Smooth muscle cell (in vitro differentiated cells): Measurements from ENCODE around the gene TMEM82. TPM values are rescaled to one million over a fixed set of nuclear protein-coding genes. Genes with fewer than 3 reads are reported as not detected.

ENCODE experiments used
- DNase-seq: peaks from one replicate; lab custom pipeline; 2025; ENCODE audit not compliant: unreplicated experiment; lab: John Stamatoyannopoulos, UW
- H2AFZ ChIP-seq: fragments of 200-600 bp; sonication (generic); 2 replicates; pipeline ENCODE4 v1.6.0; 2016; ENCODE audit warnings: antibody characterized with exemption, low read depth, mild to moderate bottlenecking
- H3F3A ChIP-seq: fragments of 200-600 bp; sonication (generic); 2 replicates; pipeline ENCODE4 v1.6.0; 2017; ENCODE audit warnings: antibody characterized with exemption, low read depth
- H3K27ac ChIP-seq: fragments of 200-600 bp; sonication (generic); 2 replicates; pipeline ENCODE4 v1.5.1; 2016; ENCODE audit warnings: low read depth, mild to moderate bottlenecking
- H3K27me3 ChIP-seq: fragments of 200-600 bp; sonication (generic); 2 replicates; pipeline ENCODE4 v1.6.1; 2016; ENCODE audit warnings: low read depth, mild to moderate bottlenecking
- H3K36me3 ChIP-seq: fragments of 200-600 bp; sonication (generic); 2 replicates; pipeline ENCODE4 v1.5.1; 2016; ENCODE audit warnings: low read depth
- H3K4me1 ChIP-seq: fragments of 200-600 bp; sonication (generic); 2 replicates; pipeline ENCODE4 v1.5.1; 2016; ENCODE audit warnings: low read depth
- H3K4me2 ChIP-seq: fragments of 200-600 bp; sonication (generic); 2 replicates; pipeline ENCODE4 v1.6.0; 2016; ENCODE audit warnings: mild to moderate bottlenecking
- H3K4me3 ChIP-seq: fragments of 200-600 bp; sonication (generic); 2 replicates; pipeline ENCODE4 v1.5.1; 2016; ENCODE audit warnings: mild to moderate bottlenecking
- H3K79me2 ChIP-seq: fragments of 200-600 bp; sonication (generic); 2 replicates; pipeline ENCODE4 v1.6.0; 2016; ENCODE audit warnings: low read depth, mild to moderate bottlenecking
- H3K9ac ChIP-seq: fragments of 200-600 bp; sonication (generic); 2 replicates; pipeline ENCODE4 v1.6.0; 2016; ENCODE audit warnings: low read depth
- H3K9me3 ChIP-seq: fragments of 200-600 bp; sonication (generic); replicated peaks from 2 replicates; pipeline ENCODE4 v1.5.1; 2016; ENCODE audit warnings: low read depth
- H4K20me1 ChIP-seq: fragments of 200-600 bp; sonication (generic); 2 replicates; pipeline ENCODE4 v1.6.0; 2016; ENCODE audit warnings: low read depth
- CTCF ChIP-seq: fragments of 200-600 bp; sonication (generic); IDR thresholded peaks from 2 replicates; pipeline ENCODE4 v1.5.1; 2017; ENCODE audit warnings: borderline replicate concordance, mild to moderate bottlenecking, antibody characterized with exemption; ENCODE audit not compliant: insufficient read depth, poor library complexity, severe bottlenecking
- WGBS: methylation state at CpG from one replicate; pipeline ENCODE4 v1.1.7; 2016; ENCODE audit warnings: low lambda C conversion rate; 5-methylcytosine and 5-hydroxymethylcytosine counted together
- polyA plus RNA-seq: library from polyadenylated mRNA; unstranded; fragments of >200 nt; fragmentation: Nextera tagmentation; extraction: Ambion mirVana; gene quantifications from 2 replicates; pipeline ENCODE4 v1.2.1, GENCODE V29; 2016
- total RNA-seq: library from RNA; depleted of rRNA; stranded (reverse); fragments of >200 nt; gene quantifications from 2 replicates; pipeline ENCODE4 v1.2.3, GENCODE V29; 2014

Gene TMEM82
- total and polyA plus RNA-seq, 2 experiments from 2014 or later = not detected

DNA sequence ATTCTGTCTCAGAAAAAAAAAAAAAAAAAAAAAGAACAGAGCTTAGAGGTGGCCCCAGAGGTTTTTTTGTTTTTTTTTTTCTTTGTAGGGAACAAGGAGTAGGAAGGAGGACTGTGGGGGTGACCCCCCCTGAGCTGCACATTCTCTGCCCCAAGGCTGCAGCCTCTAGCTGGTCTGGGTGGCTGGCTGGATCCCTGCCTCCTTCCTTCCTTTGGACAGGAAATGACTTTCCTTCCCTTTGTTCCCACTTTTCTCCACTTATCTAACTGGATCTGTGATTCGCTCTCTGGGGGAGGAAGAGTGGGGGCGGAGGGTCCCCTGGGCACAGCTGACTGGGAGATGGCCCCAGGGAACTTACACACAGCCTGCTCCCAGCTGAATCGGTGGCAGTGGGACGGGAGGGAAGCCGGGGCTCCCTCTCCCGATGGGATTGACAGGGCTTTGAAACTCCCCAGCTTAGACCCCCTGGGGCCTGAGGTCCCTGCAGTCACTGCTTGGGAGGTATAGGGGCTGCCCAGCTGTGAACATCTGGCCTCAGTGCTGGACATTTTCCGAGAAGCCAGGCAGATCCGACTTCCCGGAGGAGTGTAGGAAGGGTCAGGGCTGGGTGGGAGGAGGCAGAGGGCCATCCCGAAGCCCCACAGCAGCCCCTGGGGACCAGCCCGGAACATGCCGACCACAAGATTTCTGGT, 18.4 kb downstream of the TMEM82 start:
- Histone ChIP-seq H3K4me2 (peak overlapping the region; percentile 90), H2AFZ (no peak overlapping the region), H3K79me2 (peaks cover 58% of the 10 kb centered on the region), H3F3A (peaks cover 15% of the 10 kb centered on the region), H3K27me3 (no peaks in the 10 kb centered on the region), H3K27ac (peak overlapping the region; percentile 66), H3K9ac (peak overlapping the region; percentile 50), H4K20me1 (peaks cover 53% of the 10 kb centered on the region), H3K4me1 (peaks cover 37% of the 10 kb centered on the region), H3K4me3 (peak overlapping the region; percentile 86), H3K9me3 (no peaks in the 10 kb centered on the region), H3K36me3 (no peaks in the 10 kb centered on the region)
- TF ChIP-seq CTCF = no peak
- peak; percentile 13 for DNase-seq
- WGBS = 4% methylated on average over 12 of the region's 12 CpGs

DNA sequence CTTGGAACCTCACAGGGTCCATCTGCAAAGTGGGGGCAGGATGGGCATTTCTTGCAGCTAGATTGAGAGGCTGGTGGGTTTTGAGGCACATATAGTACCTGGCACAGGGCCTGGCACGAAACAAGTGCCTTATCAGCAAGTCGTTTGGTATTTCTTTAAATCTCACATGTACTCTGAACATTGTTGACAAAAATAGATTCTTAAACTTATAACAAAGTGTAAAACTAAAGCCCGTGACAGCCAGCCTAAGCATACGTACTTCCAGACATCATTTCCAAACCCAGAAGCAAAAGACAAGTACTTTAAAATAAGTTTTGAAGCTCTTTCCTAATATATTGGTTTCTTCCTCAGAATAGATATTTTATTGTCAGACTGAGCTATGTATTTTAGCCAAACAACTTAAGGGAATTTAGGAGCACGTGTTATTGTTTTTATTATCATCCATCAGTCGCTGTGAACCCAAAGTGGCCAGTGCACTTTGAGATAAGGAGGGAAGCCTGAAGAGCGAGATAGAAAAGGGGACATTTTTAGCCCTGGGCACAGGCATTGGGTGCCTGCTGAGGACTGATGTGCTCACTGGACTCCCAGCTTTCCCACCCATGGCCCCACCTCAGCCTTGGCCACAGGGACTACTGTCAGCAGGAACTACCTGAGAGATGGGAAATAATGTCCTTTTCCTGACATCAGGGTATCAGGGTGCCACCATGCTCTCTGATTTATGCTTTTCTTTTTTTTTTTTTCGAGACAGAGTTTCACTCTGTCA, 19.2 kb downstream of the TMEM82 start:
- H3K4me3 ChIP-seq = peak overlapping the region; percentile 86

GRCh38 chr1:15762546-15762945, 20.2 kb downstream of the TMEM82 start:
- no peaks in the 10 kb centered on the region for H3K9me3 ChIP-seq
- H3K27me3 ChIP-seq = no peaks in the 10 kb centered on the region
- no peak for TF ChIP-seq CTCF
- peaks cover 11% of the 10 kb centered on the region for H3F3A ChIP-seq
- H3K4me1 ChIP-seq = peaks cover 34% of the 10 kb centered on the region
- no peak overlapping the region for H3K4me3 ChIP-seq
- peaks cover 69% of the 10 kb centered on the region for H4K20me1 ChIP-seq
- no peak for DNase-seq
- H3K79me2 ChIP-seq = peaks cover 58% of the 10 kb centered on the region
- H3K9ac ChIP-seq = no peak overlapping the region
- 61% methylated on average over 10 of the region's 10 CpGs for WGBS
- H3K36me3 ChIP-seq = no peaks in the 10 kb centered on the region
- no peak overlapping the region for H3K27ac ChIP-seq
- no peak overlapping the region for H2AFZ ChIP-seq
- no peak overlapping the region for H3K4me2 ChIP-seq

More for the DNA sequence above, 19.2 kb downstream of the TMEM82 start:
- Histone ChIP-seq H3K79me2 (peaks cover 58% of the 10 kb centered on the region), H3K27me3 (no peaks in the 10 kb centered on the region), H2AFZ (no peak overlapping the region), H3K9ac (peak overlapping the region; percentile 50), H3K36me3 (no peaks in the 10 kb centered on the region), H3K9me3 (no peaks in the 10 kb centered on the region), H3K27ac (peak overlapping the region; percentile 66), H3K4me1 (peaks cover 37% of the 10 kb centered on the region), H3K4me2 (peak overlapping the region; percentile 90), H4K20me1 (peaks cover 62% of the 10 kb centered on the region), H3F3A (peaks cover 15% of the 10 kb centered on the region)
- 69% methylated on average over 8 of the region's 8 CpGs for WGBS
- no peak for TF ChIP-seq CTCF
- DNase-seq = no peak
